Dermis microvascular lymphatic vessel endothelial cell (primary cell): Measurements from ENCODE around the gene LRIT2. TPM values are rescaled to one million over a fixed set of nuclear protein-coding genes. Genes with fewer than 3 reads are reported as not detected.
"Not testable (repeated sequence)": the region's sequence is repeated elsewhere in the genome, so short reads cannot be mapped to it uniquely, and the experiment has no call there.

Experiments
- DNase-seq, 2 donors: peaks; one replicate each; pipeline versions ENCODE4 v3.0.0 to v3.0.0-alpha.2; 2010; ENCODE audit warnings: low read depth in 2 of 2
- total RNA-seq: library from RNA; depleted of rRNA; stranded (reverse); fragments of >200 nt; gene quantifications from 2 replicates; pipeline ENCODE4 v1.2.1, GENCODE V29; 2014

LRIT2 gene
- total RNA-seq, 1 donor from 2014 or later: not detected

DNA sequence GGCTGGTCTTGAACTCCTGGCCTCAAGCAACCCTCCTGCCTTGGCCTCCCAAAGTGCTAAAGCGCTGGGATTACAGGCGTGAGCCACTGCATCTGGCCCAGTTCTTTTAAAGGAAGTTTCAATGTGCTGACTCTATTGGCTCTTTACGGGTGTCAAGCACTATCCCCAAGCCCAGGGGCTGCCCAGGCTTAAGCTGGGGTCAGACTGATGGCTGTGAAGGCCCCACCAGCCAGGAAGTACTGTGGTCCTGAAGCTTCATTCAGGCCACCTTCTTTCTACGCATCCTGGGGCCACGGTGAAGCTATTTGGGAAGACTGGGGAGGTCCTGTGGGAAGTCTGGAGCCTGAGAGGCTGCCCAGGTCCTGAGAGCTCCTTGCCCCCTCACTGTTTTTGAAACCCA is 43.7 kb downstream of the LRIT2 start:
- DNase-seq: no peak

DNA sequence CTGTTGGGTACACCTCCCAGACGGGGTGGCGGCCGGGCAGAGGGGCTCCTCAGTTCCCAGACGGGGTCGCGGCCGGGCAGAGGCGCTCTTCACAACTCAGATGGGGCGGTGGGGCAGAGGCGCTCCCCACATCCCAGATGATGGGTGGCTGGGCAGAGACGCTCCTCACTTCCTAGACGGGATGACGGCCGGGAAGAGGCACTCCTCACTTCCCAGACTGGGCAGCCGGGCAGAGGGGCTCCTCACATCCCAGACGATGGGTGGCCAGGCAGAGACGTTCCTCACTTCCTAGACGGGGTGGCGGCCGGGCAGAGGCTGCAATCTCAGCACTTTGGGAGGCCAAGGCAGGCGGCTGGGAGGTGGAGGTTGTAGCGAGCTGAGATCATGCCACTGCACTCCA is 45.0 kb downstream of the LRIT2 start:
- not testable (repeated sequence) for DNase-seq

GRCh38 chr10:84179059-84179710 is 46.2 kb downstream of the LRIT2 start:
- DNase-seq: no peak

DNA sequence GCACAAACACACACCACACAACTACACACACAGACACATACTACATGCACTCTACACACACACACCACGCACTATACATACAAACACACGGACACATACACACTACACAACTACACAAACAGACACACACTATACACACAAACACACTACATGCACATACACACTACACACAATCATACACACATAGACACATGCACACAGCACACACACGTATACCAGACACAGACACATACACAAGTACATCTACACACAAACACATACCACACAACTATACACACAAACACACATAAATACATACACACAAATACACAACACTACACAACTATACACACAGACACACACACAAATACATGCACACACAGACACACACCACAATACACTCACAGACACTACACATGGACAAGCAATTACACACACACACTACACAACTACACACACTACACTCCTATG is 47.2 kb downstream of the LRIT2 start:
- DNase-seq: no peak

DNA sequence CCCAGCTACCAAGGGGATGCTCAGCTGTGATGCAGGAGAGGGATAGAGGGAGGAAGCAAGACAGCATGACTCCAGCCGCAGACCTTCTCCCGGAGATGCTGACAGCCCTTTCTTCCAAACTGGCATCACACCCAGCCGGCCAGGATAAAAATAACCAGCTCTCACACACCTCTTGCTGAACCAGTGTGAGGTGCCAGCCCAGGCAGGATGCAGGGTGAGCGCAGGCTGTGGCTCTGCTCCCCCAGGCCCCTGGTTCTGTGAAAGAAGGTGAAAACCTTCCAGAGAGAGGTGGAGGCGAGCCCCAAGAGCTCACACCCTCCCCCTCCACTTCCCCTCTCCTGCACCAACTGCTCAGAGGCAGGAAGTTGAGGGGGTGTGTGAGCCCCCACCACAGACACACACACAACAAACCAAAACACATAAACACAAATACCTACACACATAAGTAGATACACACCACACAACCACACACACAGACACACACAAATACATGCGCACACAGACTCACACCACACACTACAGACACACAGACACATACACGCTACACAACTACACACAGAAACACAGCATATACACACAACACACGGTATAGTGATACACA is 47.7 kb downstream of the LRIT2 start:
- no peak for DNase-seq

GRCh38 chr10:84176836-84177474 is 48.4 kb downstream of the LRIT2 start:
- DNase-seq: no peak

DNA sequence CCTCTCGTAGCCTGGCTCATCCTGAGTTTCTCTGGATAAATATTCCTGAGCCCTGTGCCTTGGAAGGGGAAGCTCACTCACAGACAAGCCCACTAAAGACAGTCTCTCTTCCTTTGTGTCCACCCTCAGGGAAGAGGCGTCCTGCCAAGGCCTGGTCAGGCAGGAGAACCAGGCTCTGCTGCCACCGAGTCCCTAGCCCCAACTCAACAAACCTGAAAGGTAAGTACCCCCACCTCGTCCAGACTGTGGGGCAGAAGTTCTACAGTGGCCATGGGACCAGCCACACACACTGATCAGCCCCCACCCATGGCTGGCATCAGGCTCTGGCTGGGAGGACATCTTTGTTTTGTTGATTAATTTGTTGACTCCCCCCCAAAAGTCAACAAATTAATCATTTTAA is 49.0 kb downstream of the LRIT2 start:
- no peak for DNase-seq

DNA sequence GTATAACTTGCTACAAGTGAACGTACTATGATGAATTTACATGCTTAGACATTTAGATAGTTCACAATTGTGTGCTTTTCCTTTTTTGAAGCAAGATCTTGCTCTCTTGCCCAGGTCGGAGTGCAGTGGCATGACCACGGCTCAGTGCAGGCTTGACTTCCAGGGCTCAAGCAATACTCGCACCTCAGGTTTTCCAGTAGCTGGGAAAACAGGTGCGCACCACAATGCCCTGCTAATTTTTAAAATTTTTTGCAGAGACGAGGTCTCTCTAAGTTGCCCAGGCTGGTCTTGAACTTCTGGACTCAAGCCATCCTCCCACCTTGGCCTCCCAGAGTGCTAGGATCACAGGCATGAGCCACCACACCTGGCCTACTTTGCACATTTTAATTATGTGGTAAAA is 49.9 kb downstream of the LRIT2 start:
- DNase-seq: no peak

GRCh38 chr10:84173501-84173929 is 51.8 kb downstream of the LRIT2 start, which contains the start of gene GPR15LG:
Gene GPR15LG (plus strand): TSS chr10:84173801. CDS start chr10:84173852, 51 bp downstream.
- DNase-seq: no peak

GRCh38 chr10:84172467-84173356 is 52.6 kb downstream of the LRIT2 start:
- DNase-seq: no peak

GRCh38 chr10:84171700-84172466 is 53.5 kb downstream of the LRIT2 start:
- not testable (repeated sequence) for DNase-seq

DNA sequence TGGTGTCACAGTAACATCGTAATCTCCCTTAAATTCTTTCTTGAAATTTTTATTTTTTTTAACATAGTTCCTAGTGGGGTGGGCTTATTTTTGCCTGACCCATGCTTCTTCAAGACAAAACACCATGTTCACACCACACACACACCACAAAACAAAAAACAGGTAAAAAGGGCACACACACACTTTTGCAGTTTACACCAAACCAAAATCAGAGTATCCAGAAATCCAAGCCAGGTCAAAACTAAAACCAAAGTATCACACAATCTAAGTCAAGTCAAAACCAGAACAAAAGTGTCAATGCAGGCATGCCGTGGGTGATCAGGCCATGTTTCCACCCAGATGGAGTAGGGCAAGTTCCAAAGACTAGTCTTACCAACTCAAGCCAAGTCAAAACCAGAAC is 54.1 kb downstream of the LRIT2 start:
- DNase-seq: not testable (repeated sequence)

Other genes starting within 250 kb of the LRIT2 start
- 177 and 208 TPM in 2 replicates for gene GHITM, start 86.0 kb downstream of the LRIT2 start, total RNA-seq
- gene GPR15LG, start 51.7 kb downstream of the LRIT2 start, total RNA-seq: not detected in 2 replicates
- gene CDHR1, start 31.0 kb downstream of the LRIT2 start, total RNA-seq: 0.25 and 0.26 TPM in 2 replicates
- gene LRIT1, start 16.0 kb upstream of the LRIT2 start, total RNA-seq: not detected in 2 replicates
- gene RGR, start 19.5 kb upstream of the LRIT2 start, total RNA-seq: not detected in 2 replicates
- gene CCSER2, start 103.0 kb upstream of the LRIT2 start, total RNA-seq: 15.1 and 15.6 TPM in 2 replicates